Stimulated activated CD4-positive, alpha-beta T cell treated with anti-CD3 and anti-CD28 coated beads, TNF-alpha, amount 100 ng/mL, for 4 hours (primary cell): ENCODE results near the gene IPO8.

Experiments used
- DNase-seq, 3 experiments: peaks; one replicate each; pipeline ENCODE4 v3.0.0-alpha.2; 2020; ENCODE audit warnings: low read depth in 3 of 3

IPO8 gene

GRCh38 chr12:30695199-30696102, at the start of gene IPO8:
IPO8 (minus strand) TSS chr12:30695869; CDS start chr12:30695647, 222 bp downstream.
- peak; percentile 72 to 79 (median 72) for DNase-seq

DNA sequence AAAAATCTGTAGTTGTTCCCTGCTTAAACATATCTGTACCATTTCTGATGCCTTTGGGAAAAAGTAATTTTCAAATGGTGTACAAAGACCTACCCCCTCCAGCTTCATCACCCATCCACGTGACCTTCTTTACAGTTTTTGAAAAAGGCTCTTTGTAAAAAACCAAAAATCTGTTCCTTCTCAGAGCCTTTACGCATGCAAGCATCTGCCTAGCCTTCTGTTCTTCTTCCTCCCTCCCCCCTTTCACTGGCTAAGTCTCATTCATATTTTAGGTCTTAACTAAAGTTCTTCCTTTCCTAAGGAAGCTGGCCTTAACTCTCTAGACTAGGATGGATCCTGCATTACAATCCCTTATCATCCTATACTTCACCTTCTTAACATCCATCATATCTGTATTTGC, 48.7 kb upstream of the IPO8 start:
- DNase-seq: no peak

DNA sequence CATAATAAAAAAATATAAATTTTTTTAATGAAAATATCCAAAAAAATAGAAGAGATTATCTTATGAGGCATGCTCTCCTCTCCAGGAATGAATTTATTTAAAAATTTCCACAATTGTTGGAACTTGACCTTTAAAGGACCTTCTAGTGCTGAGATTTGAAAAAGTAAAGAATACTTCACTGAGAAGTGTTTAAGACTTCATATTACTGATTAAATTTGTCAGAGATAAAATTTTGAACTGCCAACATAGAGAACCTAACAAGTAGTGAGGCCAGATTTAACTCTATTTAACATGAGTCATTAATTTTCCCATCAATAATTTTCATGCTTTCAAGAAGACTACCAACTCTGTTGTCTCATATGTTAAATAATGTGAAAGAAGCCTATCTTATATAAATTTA, 44.6 kb upstream of the IPO8 start:
- no peak for DNase-seq

DNA sequence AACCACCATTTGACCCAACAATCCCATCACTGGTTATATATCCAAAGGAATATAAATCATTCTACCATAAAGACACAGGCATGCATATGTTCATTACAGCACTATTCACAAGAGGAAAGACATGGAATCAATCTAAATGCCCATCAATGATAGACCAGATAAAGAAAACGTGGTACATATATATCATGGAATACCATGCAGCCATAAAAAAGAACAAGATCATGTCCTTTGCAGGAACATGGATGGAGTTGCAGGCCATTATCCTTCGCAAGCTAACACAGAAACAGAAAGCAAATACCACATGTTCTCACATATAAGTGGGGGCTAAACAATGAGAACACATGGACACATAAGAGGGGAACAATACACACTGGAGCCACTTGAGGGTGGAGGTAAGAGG, 43.4 kb upstream of the IPO8 start:
- DNase-seq: no peak

DNA sequence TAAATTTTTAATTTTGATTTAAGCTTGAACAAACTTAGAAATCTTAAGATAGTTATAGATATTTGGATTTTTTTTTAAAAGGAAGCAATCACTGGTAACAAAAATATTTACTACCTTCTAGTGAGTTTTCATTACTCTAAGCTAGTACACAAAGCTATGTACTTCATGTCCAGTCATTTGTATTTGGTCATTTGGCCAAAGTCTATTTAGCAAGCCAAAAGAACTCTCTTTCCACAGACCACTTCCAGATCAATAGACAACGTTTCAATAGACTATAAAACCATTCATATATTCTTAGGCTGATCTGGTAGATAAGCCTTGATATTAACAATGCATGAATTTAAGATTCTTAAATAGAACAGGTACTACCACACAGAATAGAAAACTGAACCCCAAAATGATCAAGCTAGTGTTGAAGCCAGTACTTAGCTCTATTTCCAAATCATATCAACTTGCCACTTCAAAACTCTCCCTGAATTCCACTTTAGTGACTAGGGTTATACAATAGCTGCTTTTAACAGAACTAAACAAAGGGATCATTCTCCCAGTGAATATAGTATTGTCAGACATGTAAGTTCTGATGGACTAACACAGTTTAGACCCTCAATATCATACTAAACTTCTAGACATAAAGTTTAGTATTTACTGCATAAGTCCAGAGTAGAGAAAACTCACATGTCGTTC, 37.4 kb upstream of the IPO8 start:
- no peak for DNase-seq

DNA sequence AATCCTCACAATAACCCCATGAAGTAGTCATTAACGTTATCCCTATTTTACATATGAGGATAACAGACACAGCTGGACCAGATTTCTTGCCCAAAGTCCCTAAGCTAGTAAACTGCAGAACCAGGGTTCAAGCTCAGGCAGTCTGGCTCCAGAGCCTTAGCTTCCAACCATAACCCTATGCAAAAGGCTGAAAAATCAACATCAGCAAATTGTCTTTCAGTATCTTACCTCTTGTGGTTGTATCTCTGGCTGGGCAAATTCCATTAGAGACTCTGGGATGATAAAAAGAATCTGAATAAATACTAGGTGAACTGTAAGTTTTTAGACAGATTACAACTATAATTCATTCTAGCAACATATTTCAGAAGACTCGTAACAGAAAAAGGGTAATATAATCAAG, 34.3 kb upstream of the IPO8 start:
- no peak for DNase-seq

DNA sequence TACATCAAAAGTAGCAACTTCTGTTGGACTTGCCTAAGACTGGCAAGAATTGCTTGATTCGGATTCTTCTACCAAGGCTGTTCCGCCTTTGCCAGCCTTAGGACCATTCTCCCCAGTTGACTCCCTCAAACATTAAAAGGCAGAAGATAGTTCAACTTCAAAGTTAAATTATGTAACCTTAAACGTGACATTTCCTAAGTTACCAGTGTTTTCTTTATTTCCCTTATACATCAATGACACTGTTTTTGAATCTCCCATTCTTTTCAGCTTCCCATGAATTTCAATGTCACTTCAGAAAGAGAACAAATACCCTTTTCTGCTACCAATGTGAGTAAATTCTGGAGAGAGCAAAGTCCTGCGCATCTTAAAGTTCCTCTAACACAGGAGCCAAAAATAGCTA, 33.9 kb upstream of the IPO8 start:
- DNase-seq: no peak

DNA sequence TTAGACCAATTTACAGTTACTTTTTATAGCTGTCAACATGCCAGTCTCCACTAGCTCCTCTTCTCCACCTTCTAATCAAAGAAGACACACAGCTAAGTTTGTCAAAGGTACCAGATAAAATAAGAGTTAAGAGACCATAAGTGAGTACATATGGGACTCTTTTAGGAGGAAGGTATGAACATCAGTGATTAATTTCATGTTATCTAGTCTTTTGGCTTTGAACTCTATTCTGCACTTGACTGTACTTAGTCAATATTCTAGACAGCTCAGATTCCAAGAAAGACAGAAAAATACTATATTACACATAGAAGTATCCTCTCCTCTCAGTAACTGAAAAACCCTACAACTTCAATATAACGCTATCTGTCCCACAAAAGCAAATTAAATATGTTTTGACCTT, 31.0 kb upstream of the IPO8 start:
- DNase-seq: no peak

DNA sequence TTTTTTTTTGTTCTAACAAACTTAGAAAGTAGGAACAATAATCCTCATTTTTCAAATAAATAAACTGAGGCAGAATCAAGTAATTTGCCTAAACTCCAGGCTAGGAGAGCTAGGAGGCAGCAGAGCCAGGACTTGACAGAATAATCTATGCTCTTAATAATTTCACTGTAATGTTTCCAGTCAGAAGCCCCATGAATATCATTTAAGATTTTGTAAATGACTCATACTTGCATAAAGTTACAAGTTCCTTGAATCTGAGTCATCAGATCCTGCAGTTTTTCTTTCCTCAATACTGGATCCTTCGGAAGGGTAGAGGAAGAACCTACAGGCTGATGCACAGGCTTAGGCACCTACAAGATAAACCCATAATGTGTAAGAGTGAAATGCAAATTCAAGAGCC, 30.1 kb upstream of the IPO8 start:
- no peak for DNase-seq

GRCh38 chr12:30719060-30719459, 23.4 kb upstream of the IPO8 start:
- no peak for DNase-seq

- no peak for DNase-seq
Observed at GRCh38 chr12:30707613-30708342, 12.1 kb upstream of the IPO8 start.

GRCh38 chr12:30706476-30706875, 10.8 kb upstream of the IPO8 start:
- DNase-seq: no peak

GRCh38 chr12:30701056-30701455, 5.4 kb upstream of the IPO8 start:
- no peak for DNase-seq

DNA sequence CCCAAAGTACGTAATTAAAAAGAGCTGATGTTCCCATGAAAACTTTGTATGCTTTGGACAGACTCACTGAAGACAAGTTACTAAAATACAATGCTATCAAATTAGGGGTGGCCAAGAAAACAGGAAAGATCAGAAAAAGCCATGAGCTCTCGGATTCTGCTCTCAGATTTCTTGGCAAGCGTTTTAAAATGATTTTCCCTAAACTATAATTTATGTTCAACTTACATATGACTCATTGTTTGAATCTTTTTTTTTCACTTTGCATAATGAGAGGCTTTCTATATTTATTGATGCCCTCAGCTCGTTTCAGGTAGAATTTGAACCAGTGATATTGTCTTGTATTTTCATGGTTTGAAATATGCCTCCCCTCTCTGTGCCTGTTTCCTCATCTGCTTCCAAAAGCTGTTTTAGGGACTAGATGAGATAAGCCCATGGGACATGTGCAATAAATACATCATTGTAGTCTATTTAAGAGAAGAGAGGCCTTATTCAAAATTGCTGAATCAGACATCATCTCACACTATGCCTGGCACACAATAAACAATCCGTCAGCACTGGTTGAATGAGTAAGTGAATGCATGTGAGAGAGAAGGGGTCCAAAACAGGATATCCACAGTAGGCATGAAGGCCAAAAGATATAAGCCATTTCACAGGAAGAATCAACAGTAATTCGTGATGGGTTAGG, 4.7 kb upstream of the IPO8 start:
- no peak for DNase-seq

DNA sequence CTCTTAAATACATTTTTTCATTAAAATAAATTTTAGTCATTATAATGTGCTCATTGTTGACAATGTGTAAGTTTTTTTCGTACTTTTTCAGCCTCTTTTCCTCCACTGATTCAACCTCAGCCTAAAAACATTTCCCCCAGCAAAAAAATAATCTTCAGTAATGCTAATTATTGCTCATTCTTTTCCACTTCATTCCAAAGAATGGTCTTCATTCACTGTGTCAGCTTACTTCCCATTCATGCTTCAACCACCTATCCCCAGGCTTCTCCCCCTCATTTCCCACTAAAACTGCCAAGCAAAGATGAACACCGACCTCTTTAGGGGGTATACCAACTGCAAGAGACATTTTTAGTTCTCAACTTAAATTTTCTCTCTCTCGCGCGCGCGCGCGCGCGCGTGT, 2.7 kb upstream of the IPO8 start:
- no peak for DNase-seq

DNA sequence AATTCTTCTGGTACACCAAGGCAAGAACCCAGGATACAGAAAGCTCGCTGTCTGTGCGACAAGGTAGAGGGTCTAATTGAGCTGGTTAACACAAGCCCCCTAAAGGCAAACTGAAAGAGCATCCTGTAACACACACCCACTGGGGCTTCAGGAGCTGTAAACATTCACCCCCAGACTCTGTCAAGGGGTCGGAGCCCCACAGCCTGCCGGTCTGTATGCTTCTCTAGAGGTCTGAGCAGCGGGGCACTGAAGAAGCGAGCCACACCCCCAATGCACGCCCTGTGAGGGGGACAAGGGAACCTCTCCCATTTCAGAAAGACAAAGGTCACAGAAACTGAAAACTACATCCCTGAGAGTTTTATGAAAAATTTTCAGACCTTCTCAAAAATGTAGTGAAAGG, 1.3 kb upstream of the IPO8 start:
- DNase-seq: no peak

DNA sequence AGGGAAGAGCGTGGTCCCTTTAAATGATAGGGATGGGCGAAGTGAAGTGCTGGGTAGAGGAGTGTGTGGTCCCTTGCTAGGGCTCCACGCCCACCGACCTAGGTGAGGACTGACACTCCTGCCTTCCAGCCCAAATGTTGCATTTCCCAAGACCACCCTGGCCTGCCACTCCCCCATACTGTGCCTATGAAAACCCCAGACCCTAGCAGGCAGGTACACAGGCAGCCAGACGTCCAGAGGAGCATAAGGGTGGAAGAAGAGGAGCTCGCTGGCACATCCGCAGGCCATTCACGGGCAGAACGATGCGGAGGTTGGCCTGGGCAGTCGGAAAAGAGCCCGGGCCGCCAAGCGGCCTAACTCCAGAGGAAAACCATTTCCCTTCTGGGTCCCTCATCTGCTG, 817 bp upstream of the IPO8 start:
- DNase-seq: no peak

DNA sequence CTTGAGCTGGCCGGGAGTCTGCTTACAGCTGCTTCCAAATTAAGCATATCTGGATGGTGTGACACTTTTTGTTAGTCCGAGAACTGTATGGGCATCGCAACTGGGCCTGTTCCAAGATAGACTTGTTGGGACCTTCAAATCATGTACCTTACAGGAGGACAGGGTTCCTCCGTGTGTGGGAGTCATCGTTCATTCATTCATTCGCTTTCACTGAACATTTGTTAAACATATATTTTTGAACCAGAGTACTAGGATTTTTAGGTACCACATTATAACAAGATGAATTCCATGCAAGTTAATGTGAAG, 387 bp upstream of the IPO8 start:
- no peak for DNase-seq

- DNase-seq: no peak
Observed at GRCh38 chr12:30694412-30695198, 1.1 kb downstream of the IPO8 start.

DNA sequence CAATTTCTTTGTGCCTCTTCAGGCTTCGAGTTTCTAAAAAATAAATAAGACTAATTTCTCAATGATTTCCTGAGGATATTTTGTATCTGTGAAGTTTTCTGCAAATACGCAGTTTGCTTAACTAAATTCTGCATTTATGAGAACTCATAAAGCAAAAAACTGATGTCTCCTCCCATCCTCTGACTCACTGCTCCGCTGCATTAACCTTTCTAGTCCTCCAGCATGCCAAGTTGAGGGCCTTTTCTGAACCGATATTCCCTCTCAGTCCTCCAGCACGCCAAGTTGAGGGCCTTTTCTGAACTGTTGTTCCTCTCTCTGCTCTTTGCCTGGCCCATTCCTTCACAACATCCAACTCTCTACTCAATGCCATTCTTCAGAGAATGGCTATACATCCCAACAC, 3.2 kb downstream of the IPO8 start:
- DNase-seq: no peak

GRCh38 chr12:30691122-30691879, 4.4 kb downstream of the IPO8 start:
- DNase-seq: no peak
